ENCODE results near the gene PTPRN. TPM values are rescaled to one million over a fixed set of nuclear protein-coding genes. Genes with fewer than 3 reads are reported as not detected.

The PTPRN gene
- total and polyA plus RNA-seq, 9 of the 15 experiments (the other 6 are each of a cell fraction or from before 2014, with no cell fraction given), result 0.15 to 2.4 (median 0.43) TPM; not detected in 1

DNA sequence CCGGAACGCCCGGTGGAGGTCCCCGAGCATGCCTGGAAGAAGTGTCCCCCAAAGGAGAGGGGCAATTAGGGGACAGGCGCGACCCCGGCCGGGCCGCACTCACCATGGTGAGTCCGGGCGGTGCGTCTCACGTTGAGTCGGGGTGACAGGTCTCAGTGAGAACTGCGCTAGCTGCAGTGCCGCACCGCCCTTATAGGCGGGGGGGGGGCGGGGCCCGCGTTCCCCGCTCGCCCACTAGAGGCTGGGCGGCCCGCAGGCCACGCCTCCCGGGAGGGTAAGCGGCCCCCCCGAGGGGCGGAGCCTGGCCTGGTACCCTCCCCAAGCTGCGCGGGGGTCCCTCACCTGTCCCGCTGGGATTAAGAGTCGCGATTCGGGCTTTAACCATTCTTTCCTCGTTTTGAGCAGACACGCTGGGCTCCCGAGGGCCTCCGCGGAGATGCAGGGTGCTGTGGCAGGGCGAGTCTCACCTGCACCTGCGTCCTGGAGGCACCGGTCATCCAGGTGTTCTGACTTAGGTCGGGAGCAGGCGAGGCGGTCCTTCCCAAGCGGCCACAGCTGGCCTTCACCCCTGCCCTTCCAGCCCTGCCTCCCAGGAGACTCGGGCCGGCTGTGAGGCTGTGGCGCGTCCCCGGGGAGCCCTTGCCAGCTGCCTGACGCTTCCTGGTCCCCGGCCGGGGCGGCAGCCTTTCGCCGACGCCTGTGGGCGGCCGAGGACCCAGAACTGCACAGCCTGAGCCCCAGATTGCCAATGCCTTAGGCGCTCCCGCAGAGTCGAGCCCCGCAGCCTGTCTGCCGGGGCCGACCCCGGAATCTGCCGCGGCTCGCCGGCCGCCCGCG lies 55.2 kb downstream of the PTPRN start, which contains the start of gene TUBA4A (continued):
- TF ChIP-seq PHTF2 (CRISPR knock-in tag; IDR thresholded peaks at IDR 0.05), result no peak
- TF ChIP-seq POLR2G (IDR thresholded peaks at IDR 0.05; ENCODE audit: low read depth, low read length), result peak; percentile 99
- no peak for TF ChIP-seq ZNF695 (CRISPR knock-in tag; IDR thresholded peaks at IDR 0.05)
- TF ChIP-seq ZNF197 (CRISPR knock-in tag; IDR thresholded peaks at IDR 0.05; ENCODE audit: low read depth), result no peak
- TF ChIP-seq ZNF780A (CRISPR knock-in tag; IDR thresholded peaks at IDR 0.05), result no peak
- no peak for TF ChIP-seq CBX5 (IDR thresholded peaks at IDR 0.05; ENCODE audit: borderline replicate concordance, low read depth)
- TF ChIP-seq ZNF668 (CRISPR knock-in tag; IDR thresholded peaks at IDR 0.05), result no peak
- TF ChIP-seq CCNT2 (IDR thresholded peaks at IDR 0.05; ENCODE audit: borderline replicate concordance, extremely low read depth, insufficient read length, low read depth, low read length), result peak; percentile 53
- TF ChIP-seq HDGF (IDR thresholded peaks at IDR 0.05), result no peak
- TF ChIP-seq ZC3H8 (IDR thresholded peaks at IDR 0.05), result no peak
- TF ChIP-seq, protein P1, sequence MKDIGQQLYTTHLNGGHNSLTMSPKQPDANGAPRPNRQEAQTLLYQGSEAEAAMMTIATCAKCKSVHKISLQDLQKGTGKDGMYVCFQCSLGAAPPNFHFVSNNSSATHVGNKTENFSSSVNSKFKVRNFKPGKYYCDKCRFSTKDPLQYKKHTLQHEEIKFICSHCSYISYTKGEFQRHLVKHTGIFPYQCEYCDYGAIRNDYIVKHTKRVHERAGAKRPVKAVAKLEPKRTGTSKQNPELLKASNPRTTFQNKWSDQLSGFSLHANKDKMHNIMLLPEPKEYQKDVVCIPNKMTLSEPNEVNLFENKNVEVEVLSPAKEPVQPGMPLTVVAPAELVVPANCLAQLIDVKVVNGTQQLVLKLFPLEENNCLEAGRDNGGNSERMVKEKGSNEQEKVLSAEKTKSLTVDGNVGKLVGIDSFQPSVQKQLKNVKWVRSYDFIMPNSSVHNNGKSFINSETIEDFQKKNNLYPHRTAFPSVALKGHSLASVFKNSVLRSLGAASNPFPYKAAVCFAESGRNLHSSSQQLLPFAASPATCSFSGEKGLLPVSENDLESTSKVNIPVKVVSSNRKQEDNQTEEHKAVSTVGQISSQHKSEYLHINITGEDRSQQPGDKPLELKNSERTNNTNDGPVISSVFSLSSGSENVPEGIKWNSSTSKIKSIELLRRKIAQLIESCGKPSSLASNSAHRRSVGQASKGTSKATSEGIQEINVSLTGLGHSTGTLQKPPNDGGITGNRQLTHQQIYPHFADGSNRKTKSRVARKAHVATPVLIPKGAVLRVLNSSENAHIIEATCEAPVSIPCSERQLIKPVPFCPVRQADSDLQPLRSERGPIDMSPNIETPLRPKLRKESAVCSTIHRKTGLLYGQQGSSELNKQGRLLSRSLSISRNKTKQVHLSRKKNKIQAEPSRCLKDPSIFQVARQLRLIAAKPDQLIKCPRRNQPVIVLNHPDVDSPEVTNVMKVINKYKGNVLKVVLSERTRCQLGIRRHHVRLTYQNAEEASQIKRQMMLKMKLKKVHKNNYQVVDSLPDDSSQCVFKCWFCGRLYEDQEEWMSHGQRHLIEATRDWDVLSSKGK (CRISPR knock-in tag; IDR thresholded peaks at IDR 0.05), result no peak
- TF ChIP-seq ZNF263 (CRISPR knock-in tag; IDR thresholded peaks at IDR 0.05; ENCODE audit: borderline replicate concordance), result no peak
- TF ChIP-seq TFE3 (CRISPR knock-in tag; IDR thresholded peaks at IDR 0.05), result no peak
- no peak for TF ChIP-seq MCM5 (IDR thresholded peaks at IDR 0.05; ENCODE audit: low read depth)
- peak; percentile 71 for TF ChIP-seq CTBP1 (IDR thresholded peaks at IDR 0.05; ENCODE audit: borderline replicate concordance)
- no peak for TF ChIP-seq SMAD3 (CRISPR knock-in tag; conservative IDR thresholded peaks at IDR 0.05)
- TF ChIP-seq ZNF121 (CRISPR knock-in tag; conservative IDR thresholded peaks at IDR 0.05), result no peak
- TF ChIP-seq HEY1 (CRISPR knock-in tag; IDR thresholded peaks at IDR 0.05; ENCODE audit: borderline replicate concordance), result no peak
- TF ChIP-seq CGGBP1 (CRISPR knock-in tag; IDR thresholded peaks at IDR 0.05), result no peak
- no peak for TF ChIP-seq ZNF324 (CRISPR knock-in tag; IDR thresholded peaks at IDR 0.05)
- no peak for TF ChIP-seq TEAD1 (CRISPR knock-in tag; IDR thresholded peaks at IDR 0.05)
- no peak for TF ChIP-seq HDAC2 (IDR thresholded peaks at IDR 0.05)
- no peak for TF ChIP-seq CBFA2T3 (IDR thresholded peaks at IDR 0.05)
- TF ChIP-seq ZNF444 (CRISPR knock-in tag; IDR thresholded peaks at IDR 0.05), result no peak
- TF ChIP-seq ZNF41 (CRISPR knock-in tag; conservative IDR thresholded peaks at IDR 0.05), result no peak
- no peak for TF ChIP-seq ZNF311 (CRISPR knock-in tag; IDR thresholded peaks at IDR 0.05)
